MV-4-11 (cell line): Measurements from ENCODE around the gene EFCAB14.
"Not testable (repeated sequence)": the region's sequence is repeated elsewhere in the genome, so short reads cannot be mapped to it uniquely, and the experiment has no call there.

Experiments used
- DNase-seq: peaks from one replicate; lab custom pipeline; 2025; lab: John Stamatoyannopoulos, UW

Gene EFCAB14

GRCh38 chr1:46686255-46686654 lies 32.7 kb downstream of the EFCAB14 start:
- DNase-seq: no peak

- no peak for DNase-seq
Measured at GRCh38 chr1:46684670-46685069, 34.2 kb downstream of the EFCAB14 start.

- DNase-seq: no peak
Measured at GRCh38 chr1:46682064-46682463, 36.9 kb downstream of the EFCAB14 start.

- no peak for DNase-seq
Measured at GRCh38 chr1:46681333-46682034, 37.4 kb downstream of the EFCAB14 start.

GRCh38 chr1:46679789-46680573 lies 38.9 kb downstream of the EFCAB14 start:
- no peak for DNase-seq

- no peak for DNase-seq
Measured at GRCh38 chr1:46677339-46677738, 41.6 kb downstream of the EFCAB14 start.

- DNase-seq: no peak
Measured at GRCh38 chr1:46676531-46676930, 42.4 kb downstream of the EFCAB14 start.

GRCh38 chr1:46675549-46676314 lies 43.2 kb downstream of the EFCAB14 start:
- DNase-seq: no peak

GRCh38 chr1:46673749-46674182 lies 45.1 kb downstream of the EFCAB14 start:
- peak; percentile 47 for DNase-seq

- DNase-seq: no peak
Measured at GRCh38 chr1:46672696-46673095, 46.2 kb downstream of the EFCAB14 start.

GRCh38 chr1:46671554-46671953 lies 47.4 kb downstream of the EFCAB14 start, which contains the start of gene TEX38:
Gene TEX38 (plus strand): TSS chr1:46671854. CDS start chr1:46671935, 81 bp downstream.
- DNase-seq: no peak

GRCh38 chr1:46670134-46670533 lies 48.8 kb downstream of the EFCAB14 start:
- DNase-seq: no peak

- peak; percentile 56 for DNase-seq
Measured at GRCh38 chr1:46667782-46668760, 50.8 kb downstream of the EFCAB14 start, which contains the start of gene ATPAF1. Gene ATPAF1 (minus strand): TSS chr1:46668364. CDS start chr1:46668322, 42 bp downstream.

GRCh38 chr1:46665983-46666382 lies 52.9 kb downstream of the EFCAB14 start:
- DNase-seq: no peak

- DNase-seq: not testable (repeated sequence)
Measured at GRCh38 chr1:46662919-46663318, 56.0 kb downstream of the EFCAB14 start.

- DNase-seq: not testable (repeated sequence)
Measured at GRCh38 chr1:46660116-46660515, 58.8 kb downstream of the EFCAB14 start.

GRCh38 chr1:46659307-46659870 lies 59.5 kb downstream of the EFCAB14 start:
- no peak for DNase-seq

- no peak for DNase-seq
Measured at GRCh38 chr1:46657775-46658174, 61.1 kb downstream of the EFCAB14 start.

- no peak for DNase-seq
Measured at GRCh38 chr1:46656643-46657042, 62.3 kb downstream of the EFCAB14 start.

GRCh38 chr1:46655848-46656247 lies 63.1 kb downstream of the EFCAB14 start:
- no peak for DNase-seq

GRCh38 chr1:46654698-46655097 lies 64.2 kb downstream of the EFCAB14 start:
- not testable (repeated sequence) for DNase-seq
